Activated T-cell treated with anti-CD3 and anti-CD28 coated beads, Interleukin-2, amount 50 U/mL, for 4 hours (primary cell): ENCODE results near the gene FER. TPM values are rescaled to one million over a fixed set of nuclear protein-coding genes. Genes with fewer than 3 reads are reported as not detected.

Experiments used
- ATAC-seq, 2 donors: fragments of 200-7000 bp; cut with Tn5 transposase; one replicate each; pipeline ENCODE4 v1.10.0; 2021
- DNase-seq: peaks from one replicate; pipeline ENCODE4 v3.0.0-alpha.2; 2020
- H3K27me3 Mint-ChIP-seq: one replicate; pipeline ENCODE4 v1.8.0; 2021; ENCODE audit warnings: low read depth, mixed read lengths
- H3K36me3 Mint-ChIP-seq: one replicate; pipeline ENCODE4 v1.8.0; 2022; ENCODE audit warnings: mixed read lengths; ENCODE audit not compliant: insufficient read depth
- H3K4me1 Mint-ChIP-seq: one replicate; pipeline ENCODE4 v1.8.0; 2021; ENCODE audit warnings: low read depth, mixed read lengths
- H3K4me3 Mint-ChIP-seq: one replicate; pipeline ENCODE4 v1.8.0; 2021; ENCODE audit warnings: mild to moderate bottlenecking, moderate library complexity, mixed read lengths
- H3K9me3 Mint-ChIP-seq: one replicate; pipeline ENCODE4 v1.8.0; 2021; ENCODE audit warnings: mixed read lengths
- total RNA-seq, 3 donors: library from RNA; stranded (reverse); gene quantifications; one replicate each; pipeline ENCODE4 v1.2.1, GENCODE V29; 2021

The FER gene
- total RNA-seq, 3 donors from 2014 or later, result 5.1 to 7.4 (median 7.3) TPM

DNA sequence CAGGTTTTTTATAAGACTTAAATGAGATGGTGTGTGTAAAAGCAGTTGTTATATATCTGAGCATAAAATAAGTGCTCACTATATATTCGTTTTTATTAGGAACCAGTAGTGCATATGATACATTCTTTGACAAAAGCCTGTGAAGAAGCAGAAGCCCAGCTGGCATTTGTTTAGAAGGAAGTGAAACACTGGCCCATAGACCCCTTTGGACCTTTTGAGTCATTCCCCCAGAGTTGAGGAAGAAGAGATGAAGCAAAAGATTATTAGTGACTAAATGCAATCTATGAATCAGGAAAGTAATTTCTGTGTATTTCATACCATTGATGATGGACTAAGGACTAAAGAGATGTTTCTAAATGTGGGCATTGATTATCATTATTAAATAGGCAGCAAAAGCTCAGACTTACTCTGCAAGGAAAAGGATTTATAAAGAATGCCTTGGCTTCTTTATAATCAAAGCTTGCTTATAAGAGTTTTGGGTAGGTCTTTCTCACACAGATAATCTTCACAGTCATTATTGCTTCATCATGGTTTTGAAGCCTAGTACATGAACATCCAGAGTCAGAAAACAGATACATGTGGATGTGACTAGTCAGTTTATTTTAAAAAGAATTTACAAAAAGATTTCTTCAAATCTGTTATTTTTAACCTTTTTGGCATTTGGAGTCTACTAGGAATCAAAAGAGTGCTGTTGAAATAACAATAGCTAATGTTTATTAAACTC is 16.9 kb upstream of the FER start:
- DNase-seq (no peak), ATAC-seq (no peak)
- Mint-ChIP-seq H3K9me3 (no peaks in the 10 kb centered on the region), H3K4me1 (peaks cover 23% of the 10 kb centered on the region), H3K4me3 (no peak overlapping the region), H3K27me3 (peaks cover 19% of the 10 kb centered on the region), H3K36me3 (no peaks in the 10 kb centered on the region)

DNA sequence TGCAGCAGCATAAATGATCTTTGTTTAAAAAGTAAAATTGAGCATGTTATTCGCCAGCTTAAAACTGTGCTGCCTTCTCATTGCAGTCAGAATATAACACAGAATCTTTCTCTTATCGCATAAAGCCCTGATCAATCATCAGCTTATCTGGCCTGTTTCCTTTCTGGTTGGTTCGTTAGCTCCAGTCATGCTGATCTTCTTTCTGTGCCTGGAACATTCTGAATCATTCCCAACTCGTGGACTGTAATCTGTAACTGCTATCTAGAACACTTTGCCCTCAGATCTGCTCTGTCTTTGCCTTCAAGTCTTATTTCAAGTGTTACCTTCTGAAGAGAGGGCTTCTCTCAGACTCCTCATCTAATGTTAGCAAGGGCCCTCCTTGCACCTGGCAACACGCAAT is 11.9 kb upstream of the FER start:
- Mint-ChIP-seq H3K4me3 (no peak overlapping the region), H3K27me3 (peaks cover 12% of the 10 kb centered on the region), H3K9me3 (no peaks in the 10 kb centered on the region), H3K36me3 (no peaks in the 10 kb centered on the region), H3K4me1 (no peaks in the 10 kb centered on the region)
- ATAC-seq (no peak), DNase-seq (no peak)

DNA sequence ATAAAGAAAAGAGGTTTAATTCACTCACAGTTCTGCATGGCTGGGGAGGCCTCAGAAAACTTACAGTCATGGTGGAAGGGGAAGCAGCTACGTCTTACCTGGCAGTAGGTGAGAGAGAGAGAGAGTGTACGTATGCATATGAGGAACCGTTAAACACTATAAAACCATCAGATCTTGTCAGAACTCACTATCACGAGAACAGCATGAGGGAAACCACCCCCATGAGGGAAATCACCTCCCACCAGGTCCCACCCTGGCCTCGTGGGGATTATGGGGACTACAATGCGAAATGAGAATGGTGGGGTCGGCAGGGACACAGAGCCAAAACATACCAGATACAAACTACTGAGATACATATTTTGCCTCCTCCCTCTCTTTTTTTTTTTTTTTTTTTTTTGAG is 10.8 kb upstream of the FER start:
- Mint-ChIP-seq H3K36me3 (no peaks in the 10 kb centered on the region), H3K4me3 (no peak overlapping the region), H3K9me3 (no peaks in the 10 kb centered on the region), H3K4me1 (no peaks in the 10 kb centered on the region), H3K27me3 (peaks cover 12% of the 10 kb centered on the region)
- ATAC-seq, result no peak
- DNase-seq, result no peak

DNA sequence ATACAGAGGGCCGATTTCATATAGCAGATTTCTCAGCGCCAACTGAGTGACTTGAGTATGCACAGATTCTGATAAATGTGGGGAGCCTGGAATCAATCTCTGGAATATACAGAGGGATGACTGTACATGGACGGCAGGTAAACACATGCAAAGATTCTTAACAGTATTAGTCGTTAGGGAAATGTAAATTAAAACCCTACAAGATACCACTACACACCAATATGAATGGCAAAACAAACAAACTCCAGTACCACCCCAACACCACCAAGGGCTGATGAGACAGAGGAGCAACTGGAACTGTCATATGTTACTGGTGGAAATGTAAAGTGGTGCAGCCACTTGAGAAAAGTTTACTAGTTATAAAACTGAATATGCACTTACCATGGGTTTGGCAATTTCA is 8.3 kb upstream of the FER start:
- H3K4me3 Mint-ChIP-seq, result no peak overlapping the region
- H3K9me3 Mint-ChIP-seq, result no peaks in the 10 kb centered on the region
- H3K4me1 Mint-ChIP-seq, result no peaks in the 10 kb centered on the region
- peaks cover 5% of the 10 kb centered on the region for H3K27me3 Mint-ChIP-seq
- ATAC-seq, result no peak
- no peak for DNase-seq
- no peaks in the 10 kb centered on the region for H3K36me3 Mint-ChIP-seq

DNA sequence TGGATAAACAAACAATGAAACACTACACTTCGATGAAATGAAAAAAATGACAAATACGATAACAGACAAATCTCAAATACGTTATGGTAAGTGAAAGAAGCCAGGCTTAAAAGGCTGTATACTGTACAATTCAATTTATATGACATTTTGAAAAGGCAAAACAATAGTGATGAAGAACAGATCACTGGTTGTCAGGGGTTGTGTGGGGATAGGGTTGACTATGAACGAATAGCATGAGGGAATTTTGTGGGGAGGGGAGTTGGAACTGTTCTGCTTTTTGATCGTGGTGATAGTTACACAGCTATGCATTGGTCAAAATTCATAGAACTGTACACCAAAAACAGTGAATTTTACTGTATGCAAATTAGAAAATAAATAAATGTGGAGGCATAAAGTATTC is 7.8 kb upstream of the FER start:
- Mint-ChIP-seq H3K36me3 (no peaks in the 10 kb centered on the region), H3K27me3 (peaks cover 5% of the 10 kb centered on the region), H3K4me1 (no peaks in the 10 kb centered on the region), H3K4me3 (no peak overlapping the region), H3K9me3 (no peaks in the 10 kb centered on the region)
- ATAC-seq (no peak), DNase-seq (no peak)

DNA sequence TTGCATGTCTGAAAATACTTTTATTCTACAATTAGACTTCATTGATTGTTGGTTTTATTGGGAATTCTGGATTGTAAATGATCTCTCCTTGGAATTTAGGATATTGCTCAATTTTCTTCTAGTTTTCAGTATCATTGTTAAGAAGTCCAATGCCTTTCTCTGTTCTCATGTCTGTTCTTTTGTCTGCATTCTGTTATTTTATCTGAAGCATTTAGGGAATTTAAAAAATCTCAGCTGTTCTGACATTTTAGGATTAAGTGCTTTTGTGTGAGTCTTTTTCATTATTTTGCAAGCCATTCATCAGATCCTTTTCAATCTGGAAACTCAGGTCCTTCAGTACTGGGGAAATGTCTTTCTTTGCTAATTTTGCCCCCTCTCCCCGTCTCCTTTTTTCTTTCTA is 4.4 kb upstream of the FER start:
- H3K9me3 Mint-ChIP-seq, result no peaks in the 10 kb centered on the region
- peaks cover 2% of the 10 kb centered on the region for H3K27me3 Mint-ChIP-seq
- no peak overlapping the region for H3K4me3 Mint-ChIP-seq
- no peaks in the 10 kb centered on the region for H3K36me3 Mint-ChIP-seq
- DNase-seq (no peak), ATAC-seq (no peak)
- peaks cover 11% of the 10 kb centered on the region for H3K4me1 Mint-ChIP-seq

DNA sequence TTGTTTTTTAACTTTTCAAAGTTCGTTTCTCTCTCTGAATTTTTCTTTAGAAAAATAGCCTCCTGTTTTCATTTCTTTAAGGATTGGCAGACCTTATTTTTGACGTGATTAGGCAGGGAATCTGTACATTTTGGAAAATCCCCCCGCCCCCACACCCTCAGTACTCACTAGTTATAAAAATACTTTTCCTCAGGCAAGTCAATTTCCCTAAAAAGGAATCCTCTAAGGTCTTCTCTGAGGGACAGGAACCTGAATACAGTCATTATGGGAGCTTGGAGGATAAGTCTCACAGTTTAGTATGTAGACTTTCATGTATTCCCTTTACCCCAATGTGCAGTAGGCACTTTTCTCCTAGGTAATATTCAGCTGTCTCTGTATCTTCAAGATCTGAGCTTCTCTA is 3.9 kb upstream of the FER start:
- H3K4me1 Mint-ChIP-seq, result peaks cover 11% of the 10 kb centered on the region
- no peak for ATAC-seq
- H3K27me3 Mint-ChIP-seq, result peaks cover 2% of the 10 kb centered on the region
- DNase-seq, result no peak
- no peak overlapping the region for H3K4me3 Mint-ChIP-seq
- H3K36me3 Mint-ChIP-seq, result no peaks in the 10 kb centered on the region
- no peaks in the 10 kb centered on the region for H3K9me3 Mint-ChIP-seq

DNA sequence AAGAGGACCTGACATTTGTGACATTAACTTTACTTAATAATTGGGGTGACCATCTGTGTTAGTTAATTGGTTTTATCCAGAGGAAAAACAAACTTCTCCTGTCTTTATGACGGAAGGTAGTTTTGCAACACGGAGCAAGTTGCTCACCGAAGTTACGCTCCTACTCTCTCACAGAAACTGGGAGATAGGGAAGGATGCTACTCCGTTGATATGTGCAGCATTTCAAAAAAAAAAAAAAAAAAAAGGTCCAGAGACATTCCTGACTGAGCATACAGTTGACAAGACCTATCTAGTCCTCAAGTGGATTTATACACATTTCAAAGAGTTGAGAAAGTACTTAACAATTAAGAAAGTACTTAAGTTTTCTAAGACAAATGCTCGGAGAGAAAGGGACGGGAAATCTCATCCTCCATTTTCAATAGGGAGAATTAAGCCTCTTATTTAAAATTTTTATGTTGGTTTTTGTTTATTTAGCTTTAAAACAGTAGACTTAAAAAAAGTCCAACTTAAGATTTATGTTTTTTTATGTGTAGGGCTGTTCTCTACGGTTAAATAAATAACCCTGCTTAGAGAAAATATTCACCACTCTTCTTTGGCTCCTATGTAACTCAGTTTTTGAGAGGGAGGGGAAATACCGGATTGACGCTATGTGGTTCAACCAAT is 455 bp upstream of the FER start:
- no peaks in the 10 kb centered on the region for H3K9me3 Mint-ChIP-seq
- no peak for ATAC-seq
- DNase-seq, result no peak
- peak overlapping the region; percentile 88 for H3K4me3 Mint-ChIP-seq
- peaks cover 18% of the 10 kb centered on the region for H3K4me1 Mint-ChIP-seq
- H3K36me3 Mint-ChIP-seq, result no peaks in the 10 kb centered on the region
- peaks cover 2% of the 10 kb centered on the region for H3K27me3 Mint-ChIP-seq

DNA sequence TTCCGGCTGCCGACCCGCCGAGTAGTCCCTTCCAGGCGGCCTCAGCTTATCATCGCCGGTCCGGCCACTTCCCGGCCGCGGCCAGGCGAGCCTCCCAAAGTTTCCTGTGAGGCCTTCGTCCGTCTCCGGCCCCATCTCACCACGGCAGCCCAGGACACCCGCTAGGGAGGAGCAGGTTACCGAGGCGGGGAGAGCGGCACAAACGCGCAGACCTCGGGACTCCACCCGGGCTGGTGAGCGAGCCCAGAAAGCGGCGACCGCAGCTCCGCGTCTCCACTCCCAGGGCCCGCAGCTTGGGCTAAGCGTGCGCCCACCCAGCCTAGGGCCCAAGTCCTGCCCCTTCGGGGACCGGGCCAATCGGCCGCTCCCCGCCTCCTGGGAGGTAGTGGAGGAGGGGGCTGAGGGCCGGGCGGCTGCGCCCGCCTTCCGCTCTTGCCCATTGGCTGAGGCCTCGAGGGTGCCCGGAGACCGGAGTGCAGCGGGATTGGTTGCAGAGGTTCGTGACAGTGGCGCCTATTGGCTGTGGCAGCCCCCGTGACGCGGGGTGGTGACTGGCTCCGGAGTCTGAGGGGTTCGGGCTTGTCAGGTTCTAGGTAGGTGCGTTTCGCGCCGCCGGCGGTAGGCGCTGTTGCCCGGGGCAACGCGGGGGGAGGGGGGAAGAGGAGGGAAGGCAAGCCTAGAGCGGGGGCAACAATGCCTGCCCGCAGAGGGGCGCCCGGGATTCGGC is 867 bp downstream of the FER start:
- DNase-seq, result peak; percentile 96
- H3K4me1 Mint-ChIP-seq, result peaks cover 19% of the 10 kb centered on the region
- no peaks in the 10 kb centered on the region for H3K9me3 Mint-ChIP-seq
- peak overlapping the region; percentile 88 for H3K4me3 Mint-ChIP-seq
- ATAC-seq, result peak; percentile 96 to 97
- H3K27me3 Mint-ChIP-seq, result peaks cover 2% of the 10 kb centered on the region
- no peaks in the 10 kb centered on the region for H3K36me3 Mint-ChIP-seq

DNA sequence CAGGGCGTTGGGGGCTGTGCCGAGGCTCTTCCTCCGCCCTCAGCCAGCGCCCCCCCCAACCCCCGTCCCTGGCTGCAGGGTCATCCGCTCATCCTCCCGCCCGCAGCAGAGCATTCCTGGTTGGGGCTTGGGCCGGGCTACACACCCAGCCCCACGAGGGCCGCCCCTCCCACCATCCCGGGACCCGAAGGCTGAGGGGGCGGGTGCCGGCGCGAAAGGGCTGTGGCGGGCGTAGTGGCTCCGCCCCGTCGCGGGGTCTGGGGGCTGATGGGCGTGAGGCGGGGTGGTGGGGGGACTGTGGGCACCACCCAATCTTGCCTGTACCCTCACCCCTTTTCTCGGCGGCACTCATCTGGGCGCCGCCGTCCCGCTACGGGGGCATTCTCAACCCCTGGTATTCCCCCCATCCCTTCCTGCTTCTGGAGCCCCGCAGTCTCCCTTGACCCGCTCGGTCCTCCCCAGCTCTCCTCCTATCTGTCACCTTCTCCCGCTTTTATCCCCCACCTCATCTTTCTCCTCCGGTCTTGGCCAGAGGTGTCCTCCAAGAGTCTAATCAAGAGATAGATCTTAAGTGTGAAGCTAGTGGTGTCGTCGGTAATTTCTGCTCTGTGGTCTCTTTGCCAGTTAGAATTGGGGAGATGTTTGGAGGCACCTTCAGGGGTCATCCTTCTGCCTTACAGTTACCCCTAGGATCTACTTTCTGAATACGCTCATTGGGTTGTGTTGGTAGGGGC is 1.6 kb downstream of the FER start:
- Mint-ChIP-seq H3K4me1 (peaks cover 24% of the 10 kb centered on the region), H3K36me3 (no peaks in the 10 kb centered on the region), H3K9me3 (no peaks in the 10 kb centered on the region), H3K4me3 (peak overlapping the region; percentile 88), H3K27me3 (peaks cover 2% of the 10 kb centered on the region)
- ATAC-seq (peak; percentile 18 to 24), DNase-seq (peak; percentile 33)

DNA sequence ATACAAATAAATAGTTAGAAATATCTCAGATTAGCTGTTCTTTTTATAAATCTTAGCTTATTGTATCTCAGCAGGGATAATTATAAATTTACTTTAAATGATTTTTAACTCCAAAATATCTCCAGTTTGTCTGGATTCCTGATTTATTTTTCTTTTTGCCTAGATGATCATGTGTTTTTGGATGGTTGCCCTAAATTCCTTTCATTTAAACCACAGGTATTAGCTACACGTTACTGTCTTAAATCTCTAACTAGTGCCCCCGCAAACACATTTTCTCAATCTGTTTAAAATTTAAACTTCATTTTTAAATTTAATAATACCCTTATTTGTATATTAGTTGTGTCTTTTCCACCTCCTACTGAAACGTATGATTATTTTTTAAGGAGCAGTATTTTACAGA is 5.6 kb downstream of the FER start:
- no peak for DNase-seq
- Mint-ChIP-seq H3K9me3 (no peaks in the 10 kb centered on the region), H3K4me1 (peaks cover 13% of the 10 kb centered on the region), H3K36me3 (peaks cover 2% of the 10 kb centered on the region), H3K27me3 (no peaks in the 10 kb centered on the region), H3K4me3 (no peak overlapping the region)
- no peak for ATAC-seq

DNA sequence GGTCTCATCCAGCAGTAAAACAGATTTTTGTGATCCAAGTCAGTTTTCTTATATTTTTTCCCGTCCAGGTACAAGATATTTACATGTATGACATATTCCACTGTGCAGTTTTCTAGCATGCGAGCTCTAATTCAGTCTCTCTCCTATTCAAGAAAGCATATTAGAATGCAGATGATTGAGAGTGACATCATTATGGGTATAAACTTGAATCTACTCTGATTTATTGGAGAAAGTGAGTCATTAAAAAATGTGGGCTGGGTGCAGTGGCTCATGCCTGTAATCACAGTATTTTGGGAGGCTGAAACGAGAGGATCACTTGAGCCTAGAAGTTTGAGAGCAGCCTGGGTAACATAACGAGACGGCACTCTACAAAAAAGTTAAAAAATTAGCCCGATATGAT is 6.2 kb downstream of the FER start:
- no peak for DNase-seq
- no peak overlapping the region for H3K4me3 Mint-ChIP-seq
- peaks cover 13% of the 10 kb centered on the region for H3K4me1 Mint-ChIP-seq
- H3K36me3 Mint-ChIP-seq, result peaks cover 2% of the 10 kb centered on the region
- no peak for ATAC-seq
- no peaks in the 10 kb centered on the region for H3K9me3 Mint-ChIP-seq
- no peaks in the 10 kb centered on the region for H3K27me3 Mint-ChIP-seq

DNA sequence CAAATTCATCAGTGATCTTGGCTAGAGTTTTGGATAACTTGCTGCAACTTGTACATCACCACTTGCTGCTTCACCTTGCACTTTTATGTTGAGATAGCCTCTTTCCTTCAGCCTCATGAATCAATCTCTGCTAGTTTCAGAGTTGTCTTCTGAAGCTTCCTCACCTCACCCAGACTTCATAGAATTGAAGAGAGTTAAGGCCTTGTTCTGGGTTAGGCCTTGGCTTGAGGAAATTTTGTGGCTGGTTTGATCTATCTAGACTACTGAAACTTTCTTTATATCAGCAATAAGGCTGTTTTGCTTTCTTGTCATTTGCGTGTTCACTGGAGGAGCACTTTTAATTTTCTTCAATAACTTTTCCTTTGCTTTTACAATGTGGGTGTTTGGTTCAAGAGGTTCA is 12.8 kb downstream of the FER start:
- no peaks in the 10 kb centered on the region for H3K27me3 Mint-ChIP-seq
- peaks cover 14% of the 10 kb centered on the region for H3K4me1 Mint-ChIP-seq
- DNase-seq, result no peak
- no peak for ATAC-seq
- H3K4me3 Mint-ChIP-seq, result no peak overlapping the region
- H3K9me3 Mint-ChIP-seq, result no peaks in the 10 kb centered on the region
- H3K36me3 Mint-ChIP-seq, result peaks cover 2% of the 10 kb centered on the region

DNA sequence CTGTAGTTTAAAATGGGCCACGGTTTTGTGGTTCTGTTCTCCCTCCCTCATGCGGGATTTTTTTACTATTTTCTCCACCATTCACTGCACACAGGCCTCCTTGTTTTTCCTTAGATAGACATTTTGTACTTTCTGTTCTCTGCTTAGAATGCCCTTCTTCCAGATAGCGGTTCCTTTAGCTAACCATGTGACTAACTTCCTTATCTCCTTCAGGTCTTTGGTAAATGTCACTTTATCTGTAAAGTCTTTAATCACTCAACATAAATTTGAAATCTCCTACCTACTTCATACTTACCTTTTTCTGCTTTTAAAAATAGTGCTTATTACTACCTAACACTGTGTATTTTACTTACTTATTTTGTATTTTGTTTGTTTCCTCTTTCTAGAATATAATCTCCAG is 15.0 kb downstream of the FER start:
- no peak for ATAC-seq
- no peaks in the 10 kb centered on the region for H3K9me3 Mint-ChIP-seq
- H3K36me3 Mint-ChIP-seq, result peaks cover 2% of the 10 kb centered on the region
- H3K27me3 Mint-ChIP-seq, result no peaks in the 10 kb centered on the region
- no peak overlapping the region for H3K4me3 Mint-ChIP-seq
- peaks cover 14% of the 10 kb centered on the region for H3K4me1 Mint-ChIP-seq
- DNase-seq, result no peak
